ENCODE results near the gene SPRN. TPM values are rescaled to one million over a fixed set of nuclear protein-coding genes. Genes with fewer than 3 reads are reported as not detected.
"Not testable (repeated sequence)": the region's sequence is repeated elsewhere in the genome, so short reads cannot be mapped to it uniquely, and the experiment has no call there.

SPRN gene
- total RNA-seq, 1 donor from 2014 or later: 4.0 TPM

DNA sequence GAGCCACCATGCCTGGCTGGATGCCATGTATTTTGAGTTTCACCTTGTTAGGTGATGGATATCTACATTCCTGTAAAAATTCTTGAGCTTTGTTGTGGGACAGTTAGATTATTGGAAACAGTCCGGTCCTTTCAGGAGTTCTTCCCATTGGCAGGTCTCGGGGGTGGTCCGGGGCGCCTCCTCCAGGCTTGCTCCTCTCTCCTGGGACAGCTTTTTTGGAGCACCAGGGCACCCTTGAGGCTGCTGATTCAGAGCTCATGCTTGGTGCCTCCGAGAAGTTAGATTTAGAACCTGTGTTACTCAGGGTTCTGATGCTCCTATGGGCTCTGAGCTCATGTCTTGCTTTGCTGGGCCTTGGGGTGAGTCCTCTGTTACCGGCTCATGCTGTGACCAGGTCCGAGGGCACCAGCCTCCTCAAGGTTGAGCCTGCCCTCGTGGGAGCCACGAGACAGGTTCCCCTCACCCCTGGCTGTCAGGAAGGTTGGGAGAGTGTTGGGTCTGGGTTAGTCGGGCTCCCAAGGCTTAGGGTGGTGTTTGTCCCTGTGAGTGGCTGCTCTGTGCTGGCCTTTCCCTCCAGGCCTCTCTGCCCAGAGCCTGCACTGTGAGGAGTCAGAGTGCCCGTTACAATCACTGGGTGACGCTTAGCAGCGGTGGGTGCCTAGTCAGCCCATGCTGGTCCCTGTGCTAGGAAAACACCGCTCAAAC, 6.0 kb downstream of the SPRN start:
- no peak overlapping the region for H3K4me3 ChIP-seq (ENCODE audit: insufficient read depth, low read depth, low read length)
- Mint-ChIP-seq H3K27ac (ENCODE audit: unreplicated experiment) (no peak overlapping the region), H3K4me3 (ENCODE audit: unreplicated experiment) (no peak overlapping the region), H3K9me3 (ENCODE audit: unreplicated experiment) (peaks cover 8% of the 10 kb centered on the region), H3K36me3 (ENCODE audit: low read depth, unreplicated experiment) (peaks cover 26% of the 10 kb centered on the region), H3K4me1 (ENCODE audit: low read depth, unreplicated experiment) (no peaks in the 10 kb centered on the region), H3K27me3 (ENCODE audit: low read depth, unreplicated experiment) (no peaks in the 10 kb centered on the region)
- H3K36me3 ChIP-seq (ENCODE audit: insufficient read depth, low read length): peaks cover 8% of the 10 kb centered on the region
- peaks cover 11% of the 10 kb centered on the region for H3K79me2 ChIP-seq (ENCODE audit: insufficient read depth, low read length)
- H3K4me1 ChIP-seq (ENCODE audit: insufficient read depth, low read length): no peaks in the 10 kb centered on the region
- H3K9ac ChIP-seq (ENCODE audit: low read length): no peak overlapping the region
- TF ChIP-seq EZH2 (IDR thresholded peaks at IDR 0.05; ENCODE audit: insufficient read depth, low read length) (no peak), CTCF (IDR thresholded peaks at IDR 0.05; ENCODE audit: insufficient read depth, low read depth, low read length) (no peak)
- H4K20me1 ChIP-seq (ENCODE audit: insufficient read depth, low read length): peaks cover 53% of the 10 kb centered on the region
- H2AFZ ChIP-seq (ENCODE audit: low read depth, low read length): no peak overlapping the region
- H3K4me2 ChIP-seq (ENCODE audit: low read length): no peak overlapping the region
- no peak overlapping the region for H3K27ac ChIP-seq (ENCODE audit: low read depth, low read length)
- DNase-seq (ENCODE audit: low read depth) (no peak), FAIRE-seq (no peak)
- H3K9me3 ChIP-seq (ENCODE audit: insufficient read depth, low read depth, low read length): no peaks in the 10 kb centered on the region
- no peaks in the 10 kb centered on the region for H3K27me3 ChIP-seq (ENCODE audit: insufficient read depth, low read length)

DNA sequence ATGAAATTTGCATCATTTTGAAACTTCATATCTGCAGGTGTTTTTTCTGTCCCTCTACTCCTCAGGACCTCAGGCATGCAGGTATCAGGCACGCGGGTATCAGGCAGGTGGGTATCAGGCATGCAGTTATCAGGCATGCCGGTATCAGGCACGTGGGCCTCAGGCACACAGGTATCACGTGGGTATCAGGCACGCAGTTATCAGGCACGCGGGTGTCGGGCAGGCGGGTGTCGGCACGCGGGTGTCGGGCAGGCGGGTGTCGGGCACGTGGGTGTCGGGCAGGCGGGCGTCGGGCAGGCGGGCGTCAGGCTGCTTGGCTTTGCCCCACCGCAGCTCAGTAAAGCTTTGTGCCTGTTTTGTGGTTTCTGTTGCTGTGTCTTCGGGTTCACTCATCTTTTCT, 8.7 kb downstream of the SPRN start:
- H3K27ac Mint-ChIP-seq (ENCODE audit: unreplicated experiment): no peak overlapping the region
- Histone ChIP-seq H4K20me1 (ENCODE audit: insufficient read depth, low read length) (peaks cover 46% of the 10 kb centered on the region), H3K9ac (ENCODE audit: low read length) (no peak overlapping the region), H3K4me3 (ENCODE audit: insufficient read depth, low read depth, low read length) (no peak overlapping the region), H2AFZ (ENCODE audit: low read depth, low read length) (no peak overlapping the region), H3K4me2 (ENCODE audit: low read length) (no peak overlapping the region), H3K79me2 (ENCODE audit: insufficient read depth, low read length) (peaks cover 34% of the 10 kb centered on the region), H3K27ac (ENCODE audit: low read depth, low read length) (no peak overlapping the region), H3K27me3 (ENCODE audit: insufficient read depth, low read length) (no peaks in the 10 kb centered on the region), H3K9me3 (ENCODE audit: insufficient read depth, low read depth, low read length) (no peaks in the 10 kb centered on the region), H3K36me3 (ENCODE audit: insufficient read depth, low read length) (peaks cover 17% of the 10 kb centered on the region), H3K4me1 (ENCODE audit: insufficient read depth, low read length) (no peaks in the 10 kb centered on the region)
- no peaks in the 10 kb centered on the region for H3K27me3 Mint-ChIP-seq (ENCODE audit: low read depth, unreplicated experiment)
- FAIRE-seq (no peak), DNase-seq (ENCODE audit: low read depth) (no peak)
- H3K4me3 Mint-ChIP-seq (ENCODE audit: unreplicated experiment): no peak overlapping the region
- H3K9me3 Mint-ChIP-seq (ENCODE audit: unreplicated experiment): peaks cover 19% of the 10 kb centered on the region
- TF ChIP-seq CTCF (IDR thresholded peaks at IDR 0.05; ENCODE audit: insufficient read depth, low read depth, low read length) (no peak), EZH2 (IDR thresholded peaks at IDR 0.05; ENCODE audit: insufficient read depth, low read length) (no peak)
- peaks cover 43% of the 10 kb centered on the region for H3K36me3 Mint-ChIP-seq (ENCODE audit: low read depth, unreplicated experiment)
- no peaks in the 10 kb centered on the region for H3K4me1 Mint-ChIP-seq (ENCODE audit: low read depth, unreplicated experiment)

DNA sequence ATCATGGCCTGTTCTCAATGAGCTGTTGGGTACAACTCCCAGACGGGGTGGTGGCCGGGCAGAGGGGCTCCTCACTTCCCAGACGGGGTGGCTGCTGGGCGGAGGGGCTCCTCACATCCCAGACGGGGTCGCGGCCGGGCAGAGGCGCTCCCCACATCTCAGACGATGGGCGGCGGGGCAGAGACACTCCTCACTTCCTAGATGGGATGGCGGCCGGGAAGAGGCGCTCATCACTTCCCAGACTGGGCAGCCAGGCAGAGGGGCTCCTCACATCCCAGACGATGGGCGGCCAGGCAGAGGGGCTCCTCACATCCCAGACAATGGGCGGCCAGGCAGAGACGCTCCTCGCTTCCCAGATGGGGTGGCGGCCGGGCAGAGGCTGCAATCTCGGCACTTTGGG, 10.0 kb downstream of the SPRN start:
- not testable (repeated sequence) for H3K9ac ChIP-seq (ENCODE audit: low read length); H3K9me3 ChIP-seq (ENCODE audit: insufficient read depth, low read depth, low read length); H3K27ac Mint-ChIP-seq (ENCODE audit: unreplicated experiment); H3K27me3 ChIP-seq (ENCODE audit: insufficient read depth, low read length); H3K4me1 Mint-ChIP-seq (ENCODE audit: low read depth, unreplicated experiment); DNase-seq (ENCODE audit: low read depth); H3K27me3 Mint-ChIP-seq (ENCODE audit: low read depth, unreplicated experiment); H3K4me3 Mint-ChIP-seq (ENCODE audit: unreplicated experiment); H3K4me1 ChIP-seq (ENCODE audit: insufficient read depth, low read length); H3K27ac ChIP-seq (ENCODE audit: low read depth, low read length); H3K4me2 ChIP-seq (ENCODE audit: low read length); FAIRE-seq; H2AFZ ChIP-seq (ENCODE audit: low read depth, low read length); H3K4me3 ChIP-seq (ENCODE audit: insufficient read depth, low read depth, low read length)
- Histone ChIP-seq H3K36me3 (ENCODE audit: insufficient read depth, low read length) (peaks cover 22% of the 10 kb centered on the region), H3K79me2 (ENCODE audit: insufficient read depth, low read length) (peaks cover 47% of the 10 kb centered on the region), H4K20me1 (ENCODE audit: insufficient read depth, low read length) (peaks cover 46% of the 10 kb centered on the region)
- Mint-ChIP-seq H3K9me3 (ENCODE audit: unreplicated experiment) (peaks cover 19% of the 10 kb centered on the region), H3K36me3 (ENCODE audit: low read depth, unreplicated experiment) (peaks cover 47% of the 10 kb centered on the region)

Measured in astrocyte (in vitro differentiated cells and primary cell).